HEK293 (cell line): ENCODE measurements around the gene ADORA2A.

ENCODE experiments used
- CTCF ChIA-PET: fragments of 350-600 bp; formaldehyde crosslinking; extraction: SDS; loops from one replicate; lab custom pipeline; 2021; ENCODE audit warnings: antibody characterized with exemption; lab: Yijun Ruan, JAX
- POLR2A ChIA-PET: fragments of 300-600 bp; formaldehyde crosslinking; extraction: SDS; loops from one replicate; lab custom pipeline; 2020; ENCODE audit warnings: antibody characterized with exemption, inconsistent platforms; lab: Yijun Ruan, JAX
- H3K27ac ChIP-seq: fragments of 200-500 bp; sonication (Bioruptor generic); 2 replicates; pipeline ENCODE4 v1.5.1; 2014; ENCODE audit warnings: low read depth, low read length, control low read depth, inconsistent platforms; ENCODE audit errors: extremely low read depth
- H3K36me3 ChIP-seq, 2 experiments: fragments of 200-500 bp in 1 of 2; sonication (Bioruptor generic) in 1 of 2; 1 replicate in 1 of 2; 2 replicates in 1 of 2; pipeline ENCODE4 v1.5.1; 2014 to 2017; ENCODE audit warnings: inconsistent platforms in 2 of 2, low read length in 2 of 2; ENCODE audit not compliant: control insufficient read depth in 2 of 2, insufficient read depth in 1 of 2
- H3K4me1 ChIP-seq: fragments of 200-500 bp; sonication (Bioruptor generic); 2 replicates; pipeline ENCODE4 v1.5.1; 2014; ENCODE audit warnings: mild to moderate bottlenecking, low read length, inconsistent platforms; ENCODE audit not compliant: control insufficient read depth, insufficient read depth
- H3K4me3 ChIP-seq: 2 replicates; pipeline ENCODE4 v1.5.1; 2011; ENCODE audit warnings: low read depth, mild to moderate bottlenecking, control low read depth, low read length, moderate library complexity
- H3K9me3 ChIP-seq: fragments of 200-500 bp; sonication (Bioruptor generic); 2 replicates; pipeline ENCODE4 v1.5.1; 2014; ENCODE audit warnings: low read depth, low read length, inconsistent platforms; ENCODE audit not compliant: control insufficient read depth, insufficient read depth
- BCL11A ChIP-seq: fragments of 450-650 bp; formaldehyde crosslinking; IDR thresholded peaks from 2 replicates; pipeline ENCODE4 v1.5.1; 2016; ENCODE audit warnings: low read depth, missing biosample characterization, missing genetic modification characterization
- IKZF3 ChIP-seq: fragments of 450-650 bp; IDR thresholded peaks from 2 replicates; pipeline ENCODE4 v1.5.0; 2018; ENCODE audit warnings: missing biosample characterization, mild to moderate bottlenecking, missing genetic modification characterization, moderate library complexity
- KLF7 ChIP-seq: fragments of 450-650 bp; formaldehyde crosslinking; IDR thresholded peaks from 2 replicates; pipeline ENCODE4 v1.5.1; 2016; ENCODE audit warnings: missing biosample characterization, missing genetic modification characterization, borderline replicate concordance
- KLF8 ChIP-seq: fragments of 450-650 bp; formaldehyde crosslinking; IDR thresholded peaks from 2 replicates; pipeline ENCODE4 v1.5.1; 2016; ENCODE audit warnings: missing biosample characterization, missing genetic modification characterization
- MZF1 ChIP-seq: fragments of 450-650 bp; formaldehyde crosslinking; IDR thresholded peaks from 2 replicates; pipeline ENCODE4 v1.5.1; 2017; ENCODE audit warnings: missing biosample characterization, missing genetic modification characterization, borderline replicate concordance
- OVOL3 ChIP-seq: fragments of 450-650 bp; formaldehyde crosslinking; IDR thresholded peaks from 2 replicates; pipeline ENCODE4 v1.5.1; 2016; ENCODE audit warnings: missing biosample characterization, missing genetic modification characterization
- SP2 ChIP-seq: fragments of 450-650 bp; formaldehyde crosslinking; IDR thresholded peaks from 2 replicates; pipeline ENCODE4 v1.5.1; 2016; ENCODE audit warnings: missing biosample characterization, missing genetic modification characterization
- TRIM28 ChIP-seq: IDR thresholded peaks from 2 replicates; pipeline ENCODE4 v1.6.1; 2011; ENCODE audit warnings: low read length, control low read depth, borderline replicate concordance
- ZNF2 ChIP-seq: fragments of 450-650 bp; formaldehyde crosslinking; IDR thresholded peaks from 2 replicates; pipeline ENCODE4 v1.5.1; 2016; ENCODE audit warnings: missing biosample characterization, missing genetic modification characterization
- ZNF248 ChIP-seq: fragments of 450-650 bp; formaldehyde crosslinking; IDR thresholded peaks from 2 replicates; pipeline ENCODE4 v1.5.1; 2017; ENCODE audit warnings: missing biosample characterization, missing genetic modification characterization
- ZNF510 ChIP-seq: fragments of 450-650 bp; formaldehyde crosslinking; IDR thresholded peaks from 2 replicates; pipeline ENCODE4 v1.5.1; 2018; ENCODE audit warnings: mild to moderate bottlenecking, missing genetic modification characterization, missing biosample characterization; ENCODE audit not compliant: insufficient replicate concordance
- ZNF514 ChIP-seq: fragments of 450-650 bp; formaldehyde crosslinking; IDR thresholded peaks from 2 replicates; pipeline ENCODE4 v1.5.1; 2016; ENCODE audit warnings: missing biosample characterization, missing genetic modification characterization
- ZNF530 ChIP-seq: fragments of 450-650 bp; formaldehyde crosslinking; IDR thresholded peaks from 2 replicates; pipeline ENCODE4 v1.5.1; 2016; ENCODE audit warnings: low read depth, missing biosample characterization, missing genetic modification characterization
- ZNF585B ChIP-seq: fragments of 450-650 bp; formaldehyde crosslinking; IDR thresholded peaks from 2 replicates; pipeline ENCODE4 v1.5.1; 2016; ENCODE audit warnings: missing biosample characterization, missing genetic modification characterization
- ZNF626 ChIP-seq: fragments of 450-650 bp; sonication (Bioruptor Pico); formaldehyde crosslinking; IDR thresholded peaks from 2 replicates; pipeline ENCODE4 v1.5.1; 2018; ENCODE audit warnings: missing biosample characterization, missing genetic modification characterization, inconsistent platforms
- ZNF654 ChIP-seq: fragments of 450-650 bp; formaldehyde crosslinking; IDR thresholded peaks from 2 replicates; pipeline ENCODE4 v1.5.1; 2016; ENCODE audit warnings: low read depth, missing biosample characterization, missing genetic modification characterization
- ZNF660 ChIP-seq: fragments of 450-650 bp; IDR thresholded peaks from 2 replicates; pipeline ENCODE4 v1.5.1; 2018; ENCODE audit warnings: missing biosample characterization, mild to moderate bottlenecking, missing genetic modification characterization
- ZNF701 ChIP-seq: fragments of 450-650 bp; formaldehyde crosslinking; IDR thresholded peaks from 2 replicates; pipeline ENCODE4 v1.5.1; 2016; ENCODE audit warnings: missing biosample characterization, missing genetic modification characterization
- ZNF707 ChIP-seq: fragments of 450-650 bp; formaldehyde crosslinking; IDR thresholded peaks from 2 replicates; pipeline ENCODE4 v1.5.1; 2016; ENCODE audit warnings: missing biosample characterization, missing genetic modification characterization
- ZNF777 ChIP-seq: fragments of 450-650 bp; formaldehyde crosslinking; IDR thresholded peaks from 2 replicates; pipeline ENCODE4 v1.5.1; 2017; ENCODE audit warnings: missing biosample characterization, missing genetic modification characterization, borderline replicate concordance
- TF ChIP-seq, protein P1 (sequence below): fragments of 450-650 bp; formaldehyde crosslinking; IDR thresholded peaks from 2 replicates; pipeline ENCODE4 v1.5.1; 2016; ENCODE audit warnings: missing biosample characterization, missing genetic modification characterization
- TF ChIP-seq, protein P2 (sequence below): fragments of 450-650 bp; formaldehyde crosslinking; IDR thresholded peaks from 2 replicates; pipeline ENCODE4 v1.5.1; 2016; ENCODE audit warnings: missing biosample characterization, missing genetic modification characterization
- TF ChIP-seq, protein P3 (sequence below): fragments of 450-650 bp; formaldehyde crosslinking; IDR thresholded peaks from 2 replicates; pipeline ENCODE4 v1.5.1; 2016; ENCODE audit warnings: missing biosample characterization, missing genetic modification characterization
- TF ChIP-seq, protein P4 (sequence below): fragments of 450-650 bp; formaldehyde crosslinking; IDR thresholded peaks from 2 replicates; pipeline ENCODE4 v1.5.1; 2016; ENCODE audit warnings: missing biosample characterization, missing genetic modification characterization
- TF ChIP-seq, protein P5 (sequence below): fragments of 450-650 bp; formaldehyde crosslinking; IDR thresholded peaks from 2 replicates; pipeline ENCODE4 v1.5.1; 2017; ENCODE audit warnings: missing biosample characterization, missing genetic modification characterization
- TF ChIP-seq, protein P6 (sequence below): fragments of 450-650 bp; formaldehyde crosslinking; IDR thresholded peaks from 2 replicates; pipeline ENCODE4 v1.5.1; 2016; ENCODE audit warnings: missing biosample characterization, missing genetic modification characterization

Gene ADORA2A

DNA sequence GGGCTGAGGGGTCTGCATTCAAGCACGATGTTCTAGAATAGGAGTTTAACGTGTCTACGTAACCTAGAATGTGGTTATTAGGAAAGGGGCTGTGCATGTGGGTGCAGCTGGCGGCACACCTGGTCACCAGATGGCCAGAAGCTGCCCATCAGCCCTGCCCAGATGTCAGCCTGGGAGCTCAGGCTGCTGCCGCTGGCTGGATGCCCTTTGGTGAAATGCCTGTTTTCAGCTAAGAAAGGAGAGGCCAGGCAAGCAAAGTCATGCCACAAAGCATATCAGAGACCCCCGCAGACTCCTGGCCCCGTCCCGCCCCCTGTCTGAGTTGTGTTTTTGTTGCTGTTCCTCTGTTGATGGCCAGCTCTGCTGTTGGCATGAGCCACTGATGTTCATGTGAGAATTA is 11.3 kb upstream of the ADORA2A start:
- Histone ChIP-seq H3K36me3 (peaks cover 0 to 70% of the 10 kb centered on the region in 2 experiments; a peak in 1 of 3 replicates), H3K4me3 (no peak overlapping the region), H3K4me1 (no peaks in the 10 kb centered on the region), H3K27ac (no peak overlapping the region), H3K9me3 (no peaks in the 10 kb centered on the region)
- ChIA-PET CTCF (interaction anchor here (1.0 to 2.9 kb wide), 2 partner anchors 80 to 106 kb away, joined by 4 to 15 read pairs; no protein-coding TSS in a partner anchor), POLR2A (no interaction called here)
- TF ChIP-seq, protein P1, sequence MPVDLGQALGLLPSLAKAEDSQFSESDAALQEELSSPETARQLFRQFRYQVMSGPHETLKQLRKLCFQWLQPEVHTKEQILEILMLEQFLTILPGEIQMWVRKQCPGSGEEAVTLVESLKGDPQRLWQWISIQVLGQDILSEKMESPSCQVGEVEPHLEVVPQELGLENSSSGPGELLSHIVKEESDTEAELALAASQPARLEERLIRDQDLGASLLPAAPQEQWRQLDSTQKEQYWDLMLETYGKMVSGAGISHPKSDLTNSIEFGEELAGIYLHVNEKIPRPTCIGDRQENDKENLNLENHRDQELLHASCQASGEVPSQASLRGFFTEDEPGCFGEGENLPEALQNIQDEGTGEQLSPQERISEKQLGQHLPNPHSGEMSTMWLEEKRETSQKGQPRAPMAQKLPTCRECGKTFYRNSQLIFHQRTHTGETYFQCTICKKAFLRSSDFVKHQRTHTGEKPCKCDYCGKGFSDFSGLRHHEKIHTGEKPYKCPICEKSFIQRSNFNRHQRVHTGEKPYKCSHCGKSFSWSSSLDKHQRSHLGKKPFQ (tag by site-specific recombination): no peak
- TF ChIP-seq IKZF3: no peak
- no peak for TF ChIP-seq MZF1 (tag by site-specific recombination)
- TF ChIP-seq ZNF707 (tag by site-specific recombination): no peak
- no peak for TF ChIP-seq KLF7
- no peak for TF ChIP-seq ZNF660 (tag by site-specific recombination)
- TF ChIP-seq ZNF530 (tag by site-specific recombination): no peak
- no peak for TF ChIP-seq ZNF2
- TF ChIP-seq BCL11A (tag by site-specific recombination): no peak
- TF ChIP-seq, protein P2, sequence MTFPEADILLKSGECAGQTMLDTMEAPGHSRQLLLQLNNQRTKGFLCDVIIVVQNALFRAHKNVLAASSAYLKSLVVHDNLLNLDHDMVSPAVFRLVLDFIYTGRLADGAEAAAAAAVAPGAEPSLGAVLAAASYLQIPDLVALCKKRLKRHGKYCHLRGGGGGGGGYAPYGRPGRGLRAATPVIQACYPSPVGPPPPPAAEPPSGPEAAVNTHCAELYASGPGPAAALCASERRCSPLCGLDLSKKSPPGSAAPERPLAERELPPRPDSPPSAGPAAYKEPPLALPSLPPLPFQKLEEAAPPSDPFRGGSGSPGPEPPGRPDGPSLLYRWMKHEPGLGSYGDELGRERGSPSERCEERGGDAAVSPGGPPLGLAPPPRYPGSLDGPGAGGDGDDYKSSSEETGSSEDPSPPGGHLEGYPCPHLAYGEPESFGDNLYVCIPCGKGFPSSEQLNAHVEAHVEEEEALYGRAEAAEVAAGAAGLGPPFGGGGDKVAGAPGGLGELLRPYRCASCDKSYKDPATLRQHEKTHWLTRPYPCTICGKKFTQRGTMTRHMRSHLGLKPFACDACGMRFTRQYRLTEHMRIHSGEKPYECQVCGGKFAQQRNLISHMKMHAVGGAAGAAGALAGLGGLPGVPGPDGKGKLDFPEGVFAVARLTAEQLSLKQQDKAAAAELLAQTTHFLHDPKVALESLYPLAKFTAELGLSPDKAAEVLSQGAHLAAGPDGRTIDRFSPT: no peak
- TF ChIP-seq, protein P3, sequence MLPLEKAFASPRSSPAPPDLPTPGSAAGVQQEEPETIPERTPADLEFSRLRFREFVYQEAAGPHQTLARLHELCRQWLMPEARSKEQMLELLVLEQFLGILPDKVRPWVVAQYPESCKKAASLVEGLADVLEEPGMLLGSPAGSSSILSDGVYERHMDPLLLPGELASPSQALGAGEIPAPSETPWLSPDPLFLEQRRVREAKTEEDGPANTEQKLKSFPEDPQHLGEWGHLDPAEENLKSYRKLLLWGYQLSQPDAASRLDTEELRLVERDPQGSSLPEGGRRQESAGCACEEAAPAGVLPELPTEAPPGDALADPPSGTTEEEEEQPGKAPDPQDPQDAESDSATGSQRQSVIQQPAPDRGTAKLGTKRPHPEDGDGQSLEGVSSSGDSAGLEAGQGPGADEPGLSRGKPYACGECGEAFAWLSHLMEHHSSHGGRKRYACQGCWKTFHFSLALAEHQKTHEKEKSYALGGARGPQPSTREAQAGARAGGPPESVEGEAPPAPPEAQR (tag by site-specific recombination): no peak

DNA sequence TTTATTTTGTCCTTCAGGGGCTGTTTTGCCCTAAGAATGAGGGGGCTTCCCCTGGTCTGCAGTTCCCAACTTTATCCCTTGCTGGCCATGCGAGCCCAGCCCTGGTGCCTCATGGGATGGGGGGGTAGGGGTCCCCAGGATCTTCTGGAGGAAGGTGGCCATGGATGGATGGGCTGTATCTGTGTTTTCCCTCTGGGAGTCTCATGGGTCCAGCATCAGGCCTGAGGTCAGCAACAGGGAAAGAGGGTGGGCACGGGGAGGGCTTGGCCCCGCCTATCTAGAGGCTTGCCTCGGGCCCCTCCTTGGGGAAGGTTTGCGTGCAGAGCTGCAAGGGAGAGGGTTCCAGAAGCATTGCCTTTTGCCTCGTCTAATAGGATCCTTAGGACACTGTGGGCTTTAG is 10.8 kb upstream of the ADORA2A start:
- Histone ChIP-seq H3K9me3 (no peaks in the 10 kb centered on the region), H3K36me3 (peaks cover 0 to 65% of the 10 kb centered on the region in 2 experiments; a peak in 1 of 3 replicates), H3K4me1 (no peaks in the 10 kb centered on the region), H3K27ac (no peak overlapping the region), H3K4me3 (no peak overlapping the region)
- POLR2A ChIA-PET: interaction anchor here (1.3 kb wide), 1 partner anchor 146 kb away, joined by 3 read pairs; the partner anchor contains the start of gene SPECC1L
- CTCF ChIA-PET: interaction anchor here (0.5 to 2.9 kb wide), 4 partner anchors 17 to 105 kb away, joined by 3 to 15 read pairs (median 4); no protein-coding TSS in a partner anchor
- TF ChIP-seq ZNF654 (tag by site-specific recombination) (no peak), ZNF626 (tag by site-specific recombination) (no peak), ZNF514 (tag by site-specific recombination) (no peak), KLF8 (tag by site-specific recombination) (no peak), OVOL3 (tag by site-specific recombination) (no peak), ZNF585B (no peak), ZNF777 (tag by site-specific recombination) (no peak), ZNF510 (tag by site-specific recombination) (no peak), TRIM28 (no peak), ZNF248 (tag by site-specific recombination) (no peak), ZNF701 (tag by site-specific recombination) (no peak), SP2 (no peak)
- TF ChIP-seq, protein P4, sequence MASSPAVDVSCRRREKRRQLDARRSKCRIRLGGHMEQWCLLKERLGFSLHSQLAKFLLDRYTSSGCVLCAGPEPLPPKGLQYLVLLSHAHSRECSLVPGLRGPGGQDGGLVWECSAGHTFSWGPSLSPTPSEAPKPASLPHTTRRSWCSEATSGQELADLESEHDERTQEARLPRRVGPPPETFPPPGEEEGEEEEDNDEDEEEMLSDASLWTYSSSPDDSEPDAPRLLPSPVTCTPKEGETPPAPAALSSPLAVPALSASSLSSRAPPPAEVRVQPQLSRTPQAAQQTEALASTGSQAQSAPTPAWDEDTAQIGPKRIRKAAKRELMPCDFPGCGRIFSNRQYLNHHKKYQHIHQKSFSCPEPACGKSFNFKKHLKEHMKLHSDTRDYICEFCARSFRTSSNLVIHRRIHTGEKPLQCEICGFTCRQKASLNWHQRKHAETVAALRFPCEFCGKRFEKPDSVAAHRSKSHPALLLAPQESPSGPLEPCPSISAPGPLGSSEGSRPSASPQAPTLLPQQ (tag by site-specific recombination): no peak
- TF ChIP-seq, protein P5, sequence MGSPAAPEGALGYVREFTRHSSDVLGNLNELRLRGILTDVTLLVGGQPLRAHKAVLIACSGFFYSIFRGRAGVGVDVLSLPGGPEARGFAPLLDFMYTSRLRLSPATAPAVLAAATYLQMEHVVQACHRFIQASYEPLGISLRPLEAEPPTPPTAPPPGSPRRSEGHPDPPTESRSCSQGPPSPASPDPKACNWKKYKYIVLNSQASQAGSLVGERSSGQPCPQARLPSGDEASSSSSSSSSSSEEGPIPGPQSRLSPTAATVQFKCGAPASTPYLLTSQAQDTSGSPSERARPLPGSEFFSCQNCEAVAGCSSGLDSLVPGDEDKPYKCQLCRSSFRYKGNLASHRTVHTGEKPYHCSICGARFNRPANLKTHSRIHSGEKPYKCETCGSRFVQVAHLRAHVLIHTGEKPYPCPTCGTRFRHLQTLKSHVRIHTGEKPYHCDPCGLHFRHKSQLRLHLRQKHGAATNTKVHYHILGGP (tag by site-specific recombination): no peak
- TF ChIP-seq, protein P6, sequence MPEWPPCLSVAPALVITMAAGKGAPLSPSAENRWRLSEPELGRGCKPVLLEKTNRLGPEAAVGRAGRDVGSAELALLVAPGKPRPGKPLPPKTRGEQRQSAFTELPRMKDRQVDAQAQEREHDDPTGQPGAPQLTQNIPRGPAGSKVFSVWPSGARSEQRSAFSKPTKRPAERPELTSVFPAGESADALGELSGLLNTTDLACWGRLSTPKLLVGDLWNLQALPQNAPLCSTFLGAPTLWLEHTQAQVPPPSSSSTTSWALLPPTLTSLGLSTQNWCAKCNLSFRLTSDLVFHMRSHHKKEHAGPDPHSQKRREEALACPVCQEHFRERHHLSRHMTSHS: no peak
